Stimulated activated CD8-positive, alpha-beta memory T cell treated with anti-CD3 and anti-CD28 coated beads, Interleukin-2, amount 100 ng/mL, for 48 hours (primary cell): Measurements from ENCODE around the gene LTBP1.
"Not testable (repeated sequence)": the region's sequence is repeated elsewhere in the genome, so short reads cannot be mapped to it uniquely, and the experiment has no call there.

Source experiments
- DNase-seq, 2 donors: peaks; one replicate each; pipeline ENCODE4 v3.0.0-alpha.2; 2020; ENCODE audit warnings: low read depth in 2 of 2

LTBP1 gene

GRCh38 chr2:33220533-33220932 lies 273.8 kb downstream of the LTBP1 start:
- DNase-seq: no peak

GRCh38 chr2:33221046-33221784 lies 274.5 kb downstream of the LTBP1 start:
- DNase-seq: no peak

GRCh38 chr2:33222309-33222708 lies 275.6 kb downstream of the LTBP1 start:
- DNase-seq: no peak

- DNase-seq: no peak
These were observed 277.1 kb downstream of the LTBP1 start for GRCh38 chr2:33223856-33224255.

GRCh38 chr2:33225350-33225749 lies 278.6 kb downstream of the LTBP1 start:
- DNase-seq: no peak

GRCh38 chr2:33226546-33226945 lies 279.8 kb downstream of the LTBP1 start:
- DNase-seq: no peak

- DNase-seq: no peak
These were observed 282.9 kb downstream of the LTBP1 start for GRCh38 chr2:33229646-33230045.

GRCh38 chr2:33230195-33230594 lies 283.4 kb downstream of the LTBP1 start:
- no peak for DNase-seq

- no peak for DNase-seq
These were observed 284.1 kb downstream of the LTBP1 start for GRCh38 chr2:33230842-33231241.

- DNase-seq: not testable (repeated sequence)
These were observed 288.8 kb downstream of the LTBP1 start for GRCh38 chr2:33235559-33235958.

- DNase-seq: no peak
These were observed 290.0 kb downstream of the LTBP1 start for GRCh38 chr2:33236482-33237385.

- DNase-seq: no peak
These were observed 291.4 kb downstream of the LTBP1 start for GRCh38 chr2:33238111-33238510.

GRCh38 chr2:33240178-33240577 lies 293.4 kb downstream of the LTBP1 start:
- no peak for DNase-seq

- DNase-seq: no peak
These were observed 294.3 kb downstream of the LTBP1 start for GRCh38 chr2:33241072-33241471.

GRCh38 chr2:33241581-33241980 lies 294.8 kb downstream of the LTBP1 start:
- DNase-seq: no peak

GRCh38 chr2:33242845-33243244 lies 296.1 kb downstream of the LTBP1 start:
- no peak for DNase-seq

- no peak for DNase-seq
These were observed 299.7 kb downstream of the LTBP1 start for GRCh38 chr2:33246432-33246831.

- no peak for DNase-seq
These were observed 300.6 kb downstream of the LTBP1 start for GRCh38 chr2:33247365-33247764.

- DNase-seq: no peak
These were observed 303.8 kb downstream of the LTBP1 start for GRCh38 chr2:33250417-33251029.

GRCh38 chr2:33256162-33256755 lies 309.5 kb downstream of the LTBP1 start:
- no peak for DNase-seq

GRCh38 chr2:33258387-33258786 lies 311.6 kb downstream of the LTBP1 start:
- no peak for DNase-seq

GRCh38 chr2:33262097-33262496 lies 315.3 kb downstream of the LTBP1 start:
- DNase-seq: no peak
